GM18505 (cell line): ENCODE measurements around the gene HELT.

ENCODE experiments used
- ATAC-seq: cut with Tn5 transposase; IDR thresholded peaks from one replicate; pipeline ENCODE4 v1.9.1; 2021; ENCODE audit not compliant: unreplicated experiment
- POLR2A ChIP-seq: IDR thresholded peaks from 4 replicates; pipeline ENCODE4 v1.6.1; 2011; ENCODE audit warnings: borderline replicate concordance; ENCODE audit not compliant: insufficient read depth, insufficient read length; ENCODE audit errors: extremely low read depth

HELT gene

GRCh38 chr4:185016946-185017758, 1.1 kb upstream of the HELT start:
- no peak for ATAC-seq
- TF ChIP-seq POLR2A, result no peak

- TF ChIP-seq POLR2A, result no peak
- ATAC-seq, result no peak
Observed at GRCh38 chr4:185018834-185019455, 655 bp downstream of the HELT start.

GRCh38 chr4:185019456-185020292, 1.4 kb downstream of the HELT start:
- TF ChIP-seq POLR2A, result no peak
- no peak for ATAC-seq

- no peak for TF ChIP-seq POLR2A
- no peak for ATAC-seq
Observed at GRCh38 chr4:185020293-185020808, 2.1 kb downstream of the HELT start.

- ATAC-seq, result no peak
- TF ChIP-seq POLR2A, result no peak
Observed at GRCh38 chr4:185020863-185021761, 2.8 kb downstream of the HELT start.

GRCh38 chr4:185023471-185023870, 5.2 kb downstream of the HELT start:
- no peak for TF ChIP-seq POLR2A
- no peak for ATAC-seq

- ATAC-seq, result no peak
- no peak for TF ChIP-seq POLR2A
Observed at GRCh38 chr4:185028625-185029024, 10.3 kb downstream of the HELT start.

- ATAC-seq, result no peak
- TF ChIP-seq POLR2A, result no peak
Observed at GRCh38 chr4:185031611-185032010, 13.3 kb downstream of the HELT start.

GRCh38 chr4:185033072-185033471, 14.8 kb downstream of the HELT start:
- no peak for ATAC-seq
- TF ChIP-seq POLR2A, result no peak

- no peak for ATAC-seq
- TF ChIP-seq POLR2A, result no peak
Observed at GRCh38 chr4:185033950-185034349, 15.7 kb downstream of the HELT start.

GRCh38 chr4:185035284-185035683, 17.0 kb downstream of the HELT start:
- no peak for ATAC-seq
- TF ChIP-seq POLR2A, result no peak

GRCh38 chr4:185036019-185036418, 17.7 kb downstream of the HELT start:
- ATAC-seq, result no peak
- no peak for TF ChIP-seq POLR2A
